Lung (tissue), 16 donors: ENCODE measurements around the gene VWA5B1. TPM values are rescaled to one million over a fixed set of nuclear protein-coding genes. Genes with fewer than 3 reads are reported as not detected.

Experiments used
- ATAC-seq: fragments of 200-7000 bp; cut with Tn5 transposase; one replicate; pipeline ENCODE4 v1.9.1; 2020; ENCODE audit warnings: moderate number of reproducible peaks; ENCODE audit not compliant: insufficient read depth, low FRiP score
- DNase-seq, 3 donors: peaks; one replicate each; pipeline ENCODE4 v3.0.0-alpha.2; 2013 to 2017
- H3K27ac ChIP-seq, 2 donors: one replicate each; pipeline ENCODE4 v1.5.1; 2013; ENCODE audit warnings: mild to moderate bottlenecking in 2 of 2, moderate library complexity in 2 of 2, control low read depth in 1 of 2, inconsistent platforms in 1 of 2, low read depth in 1 of 2, low read length in 1 of 2
- H3K27me3 ChIP-seq, 3 donors: one replicate each; pipeline ENCODE4 v1.5.1; 2013; ENCODE audit warnings: low read length in 2 of 3; ENCODE audit not compliant: control insufficient read depth in 3 of 3, insufficient read depth in 3 of 3
- H3K36me3 ChIP-seq, 4 donors: one replicate each; pipeline ENCODE4 v1.5.1; 2013; ENCODE audit warnings: low read length in 4 of 4, mild to moderate bottlenecking in 1 of 4, moderate library complexity in 1 of 4; ENCODE audit not compliant: control insufficient read depth in 4 of 4, insufficient read depth in 4 of 4
- H3K4me1 ChIP-seq, 5 donors: one replicate each; pipeline ENCODE4 v1.5.1; 2013; ENCODE audit warnings: low read length in 5 of 5, mild to moderate bottlenecking in 2 of 5, moderate library complexity in 1 of 5; ENCODE audit not compliant: control insufficient read depth in 5 of 5, insufficient read depth in 5 of 5
- H3K4me3 ChIP-seq: one replicate; pipeline ENCODE4 v1.5.1; 2013; ENCODE audit warnings: mild to moderate bottlenecking, control low read depth, moderate library complexity
- H3K9ac ChIP-seq, 2 donors: one replicate each; pipeline ENCODE4 v1.5.1; 2013; ENCODE audit warnings: low read length in 2 of 2, control low read depth in 1 of 2; ENCODE audit not compliant: insufficient read depth in 1 of 2
- H3K9me3 ChIP-seq, 4 donors: one replicate each; pipeline ENCODE4 v1.5.1; 2013; ENCODE audit warnings: low read length in 3 of 4, mild to moderate bottlenecking in 1 of 4, moderate library complexity in 1 of 4; ENCODE audit not compliant: control insufficient read depth in 4 of 4, insufficient read depth in 3 of 4
- CTCF ChIP-seq: IDR thresholded peaks from 2 replicates; pipeline ENCODE4 v1.5.1; 2012; ENCODE audit warnings: mild to moderate bottlenecking; ENCODE audit errors: control extremely low read depth, extremely low read depth
- WGBS, 2 donors: extraction: QIAGEN DNeasy Blood & Tissue Kit; methylation state at CpG; one replicate each; pipeline ENCODE4 v1.1.7; 2013; 5-methylcytosine and 5-hydroxymethylcytosine counted together
- long read RNA-seq, 5 donors: transcript quantifications; one replicate each; lab custom pipeline, GENCODE V29; 2026
- polyA plus RNA-seq, 2 donors: library from polyadenylated mRNA; stranded (reverse); fragments of 200-250 nt; gene quantifications; one replicate each; pipeline ENCODE4 v1.2.1, GENCODE V29; 2013
- total RNA-seq, 2 donors: library from RNA; depleted of rRNA in 1 of 2; stranded (reverse); fragments of >200 nt in 1 of 2; gene quantifications; one replicate each; pipeline ENCODE4 v1.2.1, GENCODE V29; 2014 to 2021
- donor health status: control.
- donor health status: control.
- donor health status: Bipolar disorder and iron deficiency.
- donor health status: healthy.
- donor health status: DM: yes; HTN: yes; CAD: no.

The VWA5B1 gene
- total RNA-seq (under 1 TPM; 0.31 to 0.40 TPM), polyA plus RNA-seq (under 1 TPM; 0.02 to 0.22 TPM)
- long read RNA-seq, donor 1: 0 reads
- long read RNA-seq, donor 2: 0 reads
- long read RNA-seq, donor 3: 0 reads
- long read RNA-seq, donor 4: 0 reads
- long read RNA-seq, donor 5: 0 reads

GRCh38 chr1:20290624-20291597 is at the start of gene VWA5B1:
VWA5B1 (plus strand) TSS chr1:20290875; CDS start chr1:20310602, 19,727 bp downstream.
- no peak within 1 kb of the TSS for H3K9ac ChIP-seq
- WGBS, 2 donors: 20 to 23% methylated on average over 16 of the region's 16 CpGs
- no peak within 1 kb of the TSS for H3K4me3 ChIP-seq
- DNase-seq (peak; percentile 78 to 83 (median 80)), ATAC-seq (no peak)
- no peak within 1 kb of the TSS for H3K27ac ChIP-seq
- H3K4me1 ChIP-seq: peaks cover 0 to 27% (median 0%) of the 10 kb centered on the region in 5 donors
- H3K9me3 ChIP-seq: peaks cover 0 to 2% (median under 1%) of the 10 kb centered on the region in 4 donors
- no peaks in the 10 kb centered on the region for H3K36me3 ChIP-seq
- no peak for TF ChIP-seq CTCF
- peaks cover 0 to 30% (median 5%) of the 10 kb centered on the region in 3 donors for H3K27me3 ChIP-seq

DNA sequence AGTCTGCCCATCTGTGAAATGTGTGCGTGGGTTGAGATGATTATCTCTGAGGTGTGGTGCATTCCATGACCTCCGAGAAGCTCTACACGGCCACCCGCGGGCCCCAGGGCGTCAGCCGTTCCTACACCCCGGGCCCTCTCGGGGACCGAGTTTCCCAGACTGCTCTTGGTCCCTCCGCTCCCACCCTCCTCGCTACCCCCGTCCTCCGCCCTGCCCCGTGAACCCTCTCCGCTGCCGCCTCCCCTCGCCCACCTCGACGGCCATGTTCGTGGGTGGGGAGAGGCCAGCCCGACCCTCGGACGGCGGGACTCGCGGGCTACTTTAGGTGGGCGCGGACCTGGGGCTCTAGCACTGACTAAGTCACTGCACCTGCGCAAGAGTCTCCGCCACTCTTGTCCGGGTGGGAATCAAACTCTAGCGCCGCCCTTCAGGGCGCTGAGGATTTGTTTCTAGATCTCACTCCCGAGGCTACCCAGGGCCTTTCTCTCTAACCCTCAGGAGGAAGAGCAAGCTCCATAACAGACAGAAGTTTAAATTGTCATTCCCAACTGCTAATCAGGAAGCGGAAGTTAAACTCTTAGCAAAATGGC is 47.7 kb upstream of the VWA5B1 start:
- no peak for DNase-seq
- Histone ChIP-seq H3K36me3 (no peaks in the 10 kb centered on the region), H3K27me3 (peaks cover 0 to 15% (median 0%) of the 10 kb centered on the region in 3 donors), H3K4me1 (peaks cover 0 to 1% (median 0%) of the 10 kb centered on the region in 5 donors), H3K4me3 (no peak overlapping the region), H3K9ac (no peak overlapping the region), H3K9me3 (no peaks in the 10 kb centered on the region), H3K27ac (no peak overlapping the region)
- no peak for TF ChIP-seq CTCF
- ATAC-seq: no peak
- WGBS, 2 donors: 77 to 89% methylated on average over 37 of the region's 37 CpGs

- Histone ChIP-seq H3K4me3 (no peak overlapping the region), H3K9ac (no peak overlapping the region), H3K27me3 (peaks cover 0 to 12% (median 0%) of the 10 kb centered on the region in 3 donors), H3K36me3 (no peaks in the 10 kb centered on the region), H3K9me3 (no peaks in the 10 kb centered on the region), H3K27ac (no peak overlapping the region), H3K4me1 (peaks cover 0 to 3% (median 0%) of the 10 kb centered on the region in 5 donors)
- 60 to 62% methylated on average over 4 of the region's 4 CpGs for WGBS, 2 donors
- TF ChIP-seq CTCF: no peak
- ATAC-seq: no peak
- no peak for DNase-seq
These were observed 41.6 kb upstream of the VWA5B1 start for GRCh38 chr1:20248971-20249612.
